GM21528 (cell line): Measurements from ENCODE around the gene MARK2.
"Not testable (repeated sequence)": the region's sequence is repeated elsewhere in the genome, so short reads cannot be mapped to it uniquely, and the experiment has no call there.

Source experiments
- ATAC-seq: cut with Tn5 transposase; IDR thresholded peaks from one replicate; pipeline ENCODE4 v1.9.1; 2021; ENCODE audit warnings: mild to moderate bottlenecking, moderate library complexity; ENCODE audit not compliant: unreplicated experiment, low FRiP score

MARK2 gene

GRCh38 chr11:63838678-63839507 lies at the start of gene MARK2:
MARK2 (plus strand) TSS chr11:63839110; CDS start chr11:63839507, 397 bp downstream.
- ATAC-seq, result peak; percentile 80

- no peak for ATAC-seq
Observed at GRCh38 chr11:63791495-63792167, 47.3 kb upstream of the MARK2 start.

GRCh38 chr11:63793161-63793560 lies 45.7 kb upstream of the MARK2 start:
- ATAC-seq, result no peak

- no peak for ATAC-seq
Observed at GRCh38 chr11:63795066-63795465, 43.8 kb upstream of the MARK2 start.

- ATAC-seq, result no peak
Observed at GRCh38 chr11:63800921-63801320, 38.0 kb upstream of the MARK2 start.

GRCh38 chr11:63802637-63803414 lies 36.1 kb upstream of the MARK2 start:
- ATAC-seq, result no peak

- no peak for ATAC-seq
Observed at GRCh38 chr11:63804259-63804658, 34.7 kb upstream of the MARK2 start.

- no peak for ATAC-seq
Observed at GRCh38 chr11:63805844-63806415, 33.0 kb upstream of the MARK2 start.

- not testable (repeated sequence) for ATAC-seq
Observed at GRCh38 chr11:63810383-63810782, 28.5 kb upstream of the MARK2 start.

- no peak for ATAC-seq
Observed at GRCh38 chr11:63811522-63811921, 27.4 kb upstream of the MARK2 start.

GRCh38 chr11:63813035-63813562 lies 25.8 kb upstream of the MARK2 start, which contains the start of gene SPINDOC:
SPINDOC (plus strand) TSS chr11:63813456; CDS start chr11:63813687, 231 bp downstream.
- ATAC-seq, result peak; percentile 64

GRCh38 chr11:63813563-63814382 lies 25.1 kb upstream of the MARK2 start:
- peak; percentile 39 for ATAC-seq

- no peak for ATAC-seq
Observed at GRCh38 chr11:63814383-63814736, 24.6 kb upstream of the MARK2 start.

GRCh38 chr11:63816166-63816565 lies 22.7 kb upstream of the MARK2 start:
- no peak for ATAC-seq

- no peak for ATAC-seq
Observed at GRCh38 chr11:63816732-63817131, 22.2 kb upstream of the MARK2 start.

GRCh38 chr11:63817758-63818498 lies 21.0 kb upstream of the MARK2 start:
- ATAC-seq, result no peak

GRCh38 chr11:63818609-63819008 lies 20.3 kb upstream of the MARK2 start:
- ATAC-seq, result no peak

- ATAC-seq, result no peak
Observed at GRCh38 chr11:63821411-63821810, 17.5 kb upstream of the MARK2 start.
